MM.1S (cell line): Measurements from ENCODE around the gene UTP4.
A peak's percentile ranks its signal among the peaks of the same experiment; 100 is the strongest.

Source experiments
- DNase-seq: peaks from one replicate; pipeline ENCODE4 v3.0.0-alpha.2; 2015
- H2AFZ ChIP-seq: fragments of 300-600 bp; sonication (generic); 2 replicates; pipeline ENCODE4 v1.6.0; 2016; ENCODE audit warnings: antibody characterized with exemption, low read length
- H3F3A ChIP-seq: fragments of 300-600 bp; sonication (generic); 2 replicates; pipeline ENCODE4 v1.6.1; 2016; ENCODE audit warnings: mild to moderate bottlenecking, antibody characterized with exemption, low read length, moderate library complexity, mixed read lengths; ENCODE audit not compliant: insufficient read depth
- H3K27ac ChIP-seq: fragments of 300-600 bp; sonication (generic); 2 replicates; pipeline ENCODE4 v1.5.1; 2016; ENCODE audit warnings: mild to moderate bottlenecking, low read length
- H3K27me3 ChIP-seq: fragments of 300-600 bp; sonication (generic); replicated peaks from 2 replicates; pipeline ENCODE4 v1.6.0; 2016; ENCODE audit warnings: low read length; ENCODE audit not compliant: insufficient read depth
- H3K36me3 ChIP-seq: fragments of 300-600 bp; sonication (generic); replicated peaks from 2 replicates; pipeline ENCODE4 v1.6.1; 2016; ENCODE audit warnings: mild to moderate bottlenecking, low read length, mixed read lengths; ENCODE audit not compliant: insufficient read depth
- H3K4me1 ChIP-seq: fragments of 300-600 bp; sonication (generic); 2 replicates; pipeline ENCODE4 v1.6.1; 2016; ENCODE audit warnings: low read length, mixed read lengths
- H3K4me2 ChIP-seq: fragments of 300-600 bp; sonication (generic); 2 replicates; pipeline ENCODE4 v1.6.0; 2016; ENCODE audit warnings: low read depth, low read length
- H3K4me3 ChIP-seq: fragments of 300-600 bp; sonication (generic); 2 replicates; pipeline ENCODE4 v1.5.1; 2016; ENCODE audit warnings: low read length, mixed read lengths
- H3K79me2 ChIP-seq: fragments of 300-600 bp; sonication (generic); 2 replicates; pipeline ENCODE4 v1.6.1; 2016; ENCODE audit warnings: mixed run types, low read length, mixed read lengths
- H3K9ac ChIP-seq: fragments of 300-600 bp; sonication (generic); 2 replicates; pipeline ENCODE4 v1.6.1; 2016; ENCODE audit warnings: low read length, mixed read lengths
- H3K9me2 ChIP-seq: fragments of 300-600 bp; sonication (generic); replicated peaks from 2 replicates; pipeline ENCODE4 v1.6.1; 2016; ENCODE audit warnings: mild to moderate bottlenecking, low read length, mixed read lengths; ENCODE audit not compliant: insufficient read depth
- H3K9me3 ChIP-seq: fragments of 300-600 bp; sonication (generic); replicated peaks from 2 replicates; pipeline ENCODE4 v1.6.1; 2016; ENCODE audit warnings: mild to moderate bottlenecking, low read length, mixed read lengths; ENCODE audit not compliant: insufficient read depth
- H4K20me1 ChIP-seq: fragments of 300-600 bp; sonication (generic); 2 replicates; pipeline ENCODE4 v1.6.1; 2016; ENCODE audit warnings: mild to moderate bottlenecking, low read length, moderate library complexity, mixed read lengths; ENCODE audit not compliant: insufficient read depth
- EZH2 ChIP-seq: fragments of 300-600 bp; sonication (generic); optimal IDR thresholded peaks from 2 replicates; pipeline ENCODE3; 2017; ENCODE audit warnings: low read depth, mild to moderate bottlenecking, antibody characterized with exemption, low read length, mixed read lengths
- EZH2phosphoT487 ChIP-seq: fragments of 300-600 bp; sonication (generic); IDR thresholded peaks from 2 replicates; pipeline ENCODE4 v1.6.1; 2018; ENCODE audit warnings: antibody characterized with exemption, low read length
- TF ChIP-seq, protein P1 (sequence below): fragments of 300-600 bp; sonication (generic); IDR thresholded peaks from 2 replicates; pipeline ENCODE4 v1.5.1; 2016; ENCODE audit warnings: antibody characterized with exemption, low read length, mixed read lengths

UTP4 gene

DNA sequence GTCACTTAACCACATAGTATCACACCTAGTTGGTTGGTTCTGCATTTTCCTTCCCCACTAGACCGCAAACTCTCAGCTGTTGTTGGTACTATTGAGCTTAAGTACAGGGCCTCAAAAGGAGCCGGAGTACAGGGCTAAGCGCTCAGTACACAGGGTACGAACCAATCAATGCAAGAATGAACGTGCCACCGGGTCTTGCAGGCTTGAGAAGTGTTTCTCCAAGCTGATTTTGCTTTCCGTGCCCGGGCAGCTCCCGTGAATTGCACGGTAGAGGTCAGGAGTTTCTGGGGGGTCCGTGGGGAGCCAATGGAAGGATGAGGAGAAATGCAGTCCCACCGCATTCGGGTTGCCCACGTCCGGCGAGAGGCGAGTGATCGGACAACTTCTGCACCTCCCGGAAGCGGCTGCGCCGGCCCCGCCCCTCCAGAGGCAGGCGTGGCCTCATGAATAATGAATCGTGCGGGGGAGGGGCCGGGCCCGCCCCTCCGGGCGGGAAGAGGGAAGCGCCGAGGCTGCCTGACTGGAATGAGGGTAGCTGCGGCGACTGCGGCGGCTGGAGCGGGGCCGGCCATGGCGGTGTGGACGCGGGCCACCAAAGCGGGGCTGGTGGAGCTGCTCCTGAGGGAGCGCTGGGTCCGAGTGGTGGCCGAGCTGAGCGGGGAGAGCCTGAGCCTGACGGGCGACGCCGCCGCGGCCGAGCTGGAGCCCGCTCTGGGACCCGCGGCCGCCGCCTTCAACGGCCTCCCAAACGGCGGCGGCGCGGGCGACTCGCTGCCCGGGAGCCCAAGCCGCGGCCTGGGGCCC is 54.4 kb downstream of the UTP4 start, which contains the start of gene SNTB2:
Gene SNTB2 (plus strand): TSS at position 523 of the 804 bp plus-strand sequence. CDS start 3 bp downstream, at position 526.
- peaks cover 24% of the 10 kb centered on the region for H3K4me1 ChIP-seq
- H2AFZ ChIP-seq, result peak within 1 kb of the TSS; percentile 84
- H3K4me2 ChIP-seq, result peak within 1 kb of the TSS; percentile 89
- no peaks in the 10 kb centered on the region for H3K36me3 ChIP-seq
- H3K9ac ChIP-seq, result peak within 1 kb of the TSS; percentile 78
- TF ChIP-seq EZH2, result no peak
- TF ChIP-seq, protein P1, sequence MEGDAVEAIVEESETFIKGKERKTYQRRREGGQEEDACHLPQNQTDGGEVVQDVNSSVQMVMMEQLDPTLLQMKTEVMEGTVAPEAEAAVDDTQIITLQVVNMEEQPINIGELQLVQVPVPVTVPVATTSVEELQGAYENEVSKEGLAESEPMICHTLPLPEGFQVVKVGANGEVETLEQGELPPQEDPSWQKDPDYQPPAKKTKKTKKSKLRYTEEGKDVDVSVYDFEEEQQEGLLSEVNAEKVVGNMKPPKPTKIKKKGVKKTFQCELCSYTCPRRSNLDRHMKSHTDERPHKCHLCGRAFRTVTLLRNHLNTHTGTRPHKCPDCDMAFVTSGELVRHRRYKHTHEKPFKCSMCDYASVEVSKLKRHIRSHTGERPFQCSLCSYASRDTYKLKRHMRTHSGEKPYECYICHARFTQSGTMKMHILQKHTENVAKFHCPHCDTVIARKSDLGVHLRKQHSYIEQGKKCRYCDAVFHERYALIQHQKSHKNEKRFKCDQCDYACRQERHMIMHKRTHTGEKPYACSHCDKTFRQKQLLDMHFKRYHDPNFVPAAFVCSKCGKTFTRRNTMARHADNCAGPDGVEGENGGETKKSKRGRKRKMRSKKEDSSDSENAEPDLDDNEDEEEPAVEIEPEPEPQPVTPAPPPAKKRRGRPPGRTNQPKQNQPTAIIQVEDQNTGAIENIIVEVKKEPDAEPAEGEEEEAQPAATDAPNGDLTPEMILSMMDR, result no peak
- TF ChIP-seq EZH2phosphoT487, result no peak
- peak within 1 kb of the TSS; percentile 94 for H3K27ac ChIP-seq
- DNase-seq, result peak; percentile 92
- no peaks in the 10 kb centered on the region for H3K27me3 ChIP-seq
- H4K20me1 ChIP-seq, result no peaks in the 10 kb centered on the region
- H3K9me2 ChIP-seq, result no peaks in the 10 kb centered on the region
- H3K79me2 ChIP-seq, result peaks cover 33% of the 10 kb centered on the region
- H3K9me3 ChIP-seq, result no peaks in the 10 kb centered on the region
- peak within 1 kb of the TSS; percentile 89 for H3K4me3 ChIP-seq
- H3F3A ChIP-seq, result peaks cover 21% of the 10 kb centered on the region

DNA sequence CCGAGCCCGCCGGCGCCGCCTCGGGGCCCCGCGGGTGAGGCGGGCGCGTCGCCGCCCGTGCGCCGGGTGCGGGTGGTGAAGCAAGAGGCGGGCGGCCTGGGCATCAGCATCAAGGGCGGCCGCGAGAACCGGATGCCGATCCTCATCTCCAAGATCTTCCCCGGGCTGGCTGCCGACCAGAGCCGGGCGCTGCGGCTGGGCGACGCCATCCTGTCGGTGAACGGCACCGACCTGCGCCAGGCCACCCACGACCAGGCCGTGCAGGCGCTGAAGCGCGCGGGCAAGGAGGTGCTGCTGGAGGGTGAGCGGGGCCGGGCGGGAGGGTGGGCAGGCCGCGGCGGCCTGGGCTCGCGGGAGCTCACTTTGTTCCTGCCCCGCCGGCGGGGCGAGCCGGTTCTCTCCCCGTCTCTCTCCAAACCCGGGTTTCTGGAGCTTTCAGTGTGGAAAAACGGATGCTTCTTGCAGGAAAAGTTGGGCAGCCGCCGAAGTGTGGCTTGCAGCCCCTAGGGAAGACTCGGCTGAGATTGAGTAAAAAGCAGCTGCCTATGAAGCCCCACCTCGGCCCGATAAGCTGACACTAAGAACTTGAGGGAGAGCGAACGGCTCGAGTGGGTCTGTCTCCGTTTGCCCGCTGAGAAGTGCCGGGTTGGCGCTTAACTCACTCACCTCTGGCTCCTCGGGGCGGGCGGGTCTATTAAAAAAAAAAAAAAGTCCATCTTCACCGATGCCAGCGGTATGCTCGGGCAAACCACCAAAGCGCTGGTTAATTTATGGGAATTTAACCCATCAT is 55.2 kb downstream of the UTP4 start:
- Histone ChIP-seq H3K79me2 (peaks cover 38% of the 10 kb centered on the region), H3K36me3 (no peaks in the 10 kb centered on the region), H3F3A (peaks cover 21% of the 10 kb centered on the region), H3K27me3 (no peaks in the 10 kb centered on the region), H3K4me1 (peaks cover 24% of the 10 kb centered on the region), H3K9ac (peak overlapping the region; percentile 78), H3K4me3 (peak overlapping the region; percentile 89), H3K9me2 (no peaks in the 10 kb centered on the region), H2AFZ (peak overlapping the region; percentile 84), H3K27ac (peak overlapping the region; percentile 50; the same call in 1 of the 2 replicates), H3K4me2 (peak overlapping the region; percentile 67), H3K9me3 (no peaks in the 10 kb centered on the region), H4K20me1 (no peaks in the 10 kb centered on the region)
- TF ChIP-seq EZH2, result no peak
- TF ChIP-seq EZH2phosphoT487, result no peak
- TF ChIP-seq, protein P1, result no peak
- DNase-seq, result peak; percentile 37

- H4K20me1 ChIP-seq, result no peaks in the 10 kb centered on the region
- H3K9me2 ChIP-seq, result no peaks in the 10 kb centered on the region
- TF ChIP-seq, protein P1, result no peak
- TF ChIP-seq EZH2 (no peak), EZH2phosphoT487 (no peak)
- H3K9me3 ChIP-seq, result no peaks in the 10 kb centered on the region
- peaks cover 42% of the 10 kb centered on the region for H3K79me2 ChIP-seq
- peaks cover 21% of the 10 kb centered on the region for H3F3A ChIP-seq
- peak overlapping the region; percentile 50; the same call in 1 of the 2 replicates for H3K27ac ChIP-seq
- H3K4me1 ChIP-seq, result peaks cover 24% of the 10 kb centered on the region
- peak overlapping the region; percentile 67 for H3K4me2 ChIP-seq
- H3K36me3 ChIP-seq, result no peaks in the 10 kb centered on the region
- peak overlapping the region; percentile 89 for H3K4me3 ChIP-seq
- no peaks in the 10 kb centered on the region for H3K27me3 ChIP-seq
- peak; percentile 60 for DNase-seq
- peak overlapping the region; percentile 84 for H2AFZ ChIP-seq
- peak overlapping the region; percentile 78 for H3K9ac ChIP-seq
These were observed 55.7 kb downstream of the UTP4 start for GRCh38 chr16:69188236-69188549.
